ENCODE data around the gene MYADML2. TPM values are rescaled to one million over a fixed set of nuclear protein-coding genes. Genes with fewer than 3 reads are reported as not detected.

MYADML2 gene
- total RNA-seq, 1 experiment from 2014 or later, result 0.22 TPM

DNA sequence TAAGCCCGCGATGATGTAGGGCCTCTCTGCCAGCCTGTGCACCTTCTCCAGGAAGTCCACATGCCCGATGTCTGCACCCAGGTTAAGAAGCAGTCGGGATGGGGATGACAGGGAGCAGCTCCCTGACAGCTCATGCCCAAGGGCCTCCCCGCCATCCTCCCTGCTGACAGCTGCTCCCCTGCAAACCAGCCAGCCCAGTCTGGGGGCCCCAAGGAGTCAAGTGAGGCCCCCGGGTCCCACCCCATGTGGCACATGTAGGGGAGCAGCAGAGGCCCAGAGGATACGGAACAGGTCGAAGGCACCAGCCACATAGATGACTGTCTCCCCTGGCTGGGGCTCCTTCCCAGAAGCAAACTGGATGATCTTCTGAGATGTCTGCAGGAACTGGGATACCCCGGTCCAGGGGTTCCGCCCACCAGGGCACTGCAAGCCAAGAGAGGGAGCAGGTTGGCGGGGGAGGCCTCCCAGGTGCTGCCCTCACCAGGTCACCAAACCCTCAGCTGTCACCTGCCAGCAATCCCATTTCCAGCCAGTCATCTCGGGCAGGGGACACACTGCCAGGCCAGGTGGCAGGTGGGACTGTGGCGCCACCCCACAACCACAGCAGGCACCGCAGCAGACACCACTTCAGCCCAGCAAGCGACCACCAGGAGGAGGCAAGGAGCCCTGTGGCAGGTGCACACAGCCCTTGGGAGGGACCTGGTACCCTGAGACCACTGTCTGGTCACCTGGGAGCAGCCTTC, 40.4 kb downstream of the MYADML2 start:
- Mint-ChIP-seq H3K4me3 (no peak overlapping the region), H3K4me1 (peaks cover 0 to 2% of the 10 kb centered on the region in 2 experiments; a peak in 2 of 4 replicates), H3K9me3 (no peaks in the 10 kb centered on the region), H3K27me3 (ENCODE audit: low read depth) (peaks cover under 1% of the 10 kb centered on the region), H3K27ac (no peak overlapping the region), H3K36me3 (ENCODE audit: insufficient read depth in 1 of 3, low read depth in 3 of 3) (peaks cover 0 to 12% (median 4%) of the 10 kb centered on the region in 3 experiments; a peak in 4 of 7 replicates)
- Histone ChIP-seq H4K20me1 (ENCODE audit: control insufficient read depth, insufficient read depth, insufficient read length) (no peaks in the 10 kb centered on the region), H3K9me3 (ENCODE audit: control insufficient read depth, low read depth, low read length) (no peaks in the 10 kb centered on the region), H2BK5ac (ENCODE audit: insufficient read length, low read length) (no peak overlapping the region), H2BK15ac (ENCODE audit: low read depth, low read length) (no peak overlapping the region), H3K18ac (ENCODE audit: insufficient read length, low read depth, low read length) (no peak overlapping the region), H3T11ph (ENCODE audit: low read length) (no peak overlapping the region), H3K9ac (ENCODE audit: extremely low read depth, insufficient read length, low read length) (no peak overlapping the region), H3K79me1 (ENCODE audit: insufficient read depth, low read depth, low read length, poor library complexity, severe bottlenecking) (no peaks in the 10 kb centered on the region), H3K27me3 (ENCODE audit: insufficient read depth, low read length) (no peaks in the 10 kb centered on the region; the same call in 1 of the 2 replicates), H2BK120ac (ENCODE audit: low read depth, low read length, poor library complexity, severe bottlenecking) (no peak overlapping the region), H3K23me2 (ENCODE audit: insufficient read length, low read depth, low read length, poor library complexity, severe bottlenecking) (peaks cover 15% of the 10 kb centered on the region), H3K79me2 (ENCODE audit: insufficient read depth, low read length) (no peaks in the 10 kb centered on the region), H2BK12ac (ENCODE audit: insufficient read length, low read depth, low read length) (no peak overlapping the region), H2AK5ac (ENCODE audit: insufficient read length, low read length) (no peak overlapping the region), H2BK20ac (ENCODE audit: low read depth, low read length, poor library complexity, severe bottlenecking) (no peak overlapping the region), H3K27ac (ENCODE audit: insufficient read length, low read depth, low read length) (no peak overlapping the region), H4K8ac (replicated peaks; ENCODE audit: insufficient read length, low read depth, low read length) (no peak overlapping the region), H2AFZ (ENCODE audit: low read length) (no peak overlapping the region), H3K23ac (ENCODE audit: insufficient read length, low read depth, low read length) (no peak overlapping the region), H4K5ac (ENCODE audit: insufficient read length, low read depth, low read length) (no peak overlapping the region), H3K14ac (ENCODE audit: insufficient read depth, low read length) (no peak overlapping the region), H3K4ac (ENCODE audit: low read depth, low read length) (no peak overlapping the region), H3K56ac (ENCODE audit: insufficient read length, low read depth, low read length) (no peak overlapping the region), H4K91ac (ENCODE audit: insufficient read length, low read depth, low read length) (no peak overlapping the region), H3K4me2 (ENCODE audit: insufficient read depth, insufficient read length, low read length) (no peak overlapping the region), H3K4me1 (ENCODE audit: insufficient read depth, low read length) (no peaks in the 10 kb centered on the region)
- WGBS (ENCODE audit: extremely low coverage, insufficient read length, low lambda C conversion rate), result no CpG with 5 or more reads among the region's 15 CpGs
- peak; percentile 58 for TF ChIP-seq CTCF (conservative IDR thresholded peaks at IDR 0.05)
- DNase-seq, result peak; percentile 77

Measured in H9 (cell line).